Lung (tissue), 12 donors: Measurements from ENCODE around the gene FBXO9. TPM values are rescaled to one million over a fixed set of nuclear protein-coding genes. Genes with fewer than 3 reads are reported as not detected.

Source experiments
- ATAC-seq: fragments of 200-7000 bp; cut with Tn5 transposase; one replicate; pipeline ENCODE4 v1.9.1; 2020; ENCODE audit warnings: moderate number of reproducible peaks; ENCODE audit not compliant: insufficient read depth, low FRiP score
- DNase-seq, 3 donors: peaks; one replicate each; pipeline ENCODE4 v3.0.0-alpha.2; 2013 to 2017
- H3K27ac ChIP-seq, 2 donors: one replicate each; pipeline ENCODE4 v1.5.1; 2013; ENCODE audit warnings: mild to moderate bottlenecking in 2 of 2, moderate library complexity in 2 of 2, control low read depth in 1 of 2, inconsistent platforms in 1 of 2, low read depth in 1 of 2, low read length in 1 of 2
- H3K27me3 ChIP-seq, 3 donors: one replicate each; pipeline ENCODE4 v1.5.1; 2013; ENCODE audit warnings: low read length in 2 of 3; ENCODE audit not compliant: control insufficient read depth in 3 of 3, insufficient read depth in 3 of 3
- H3K36me3 ChIP-seq, 4 donors: one replicate each; pipeline ENCODE4 v1.5.1; 2013; ENCODE audit warnings: low read length in 4 of 4, mild to moderate bottlenecking in 1 of 4, moderate library complexity in 1 of 4; ENCODE audit not compliant: control insufficient read depth in 4 of 4, insufficient read depth in 4 of 4
- H3K4me1 ChIP-seq, 5 donors: one replicate each; pipeline ENCODE4 v1.5.1; 2013; ENCODE audit warnings: low read length in 5 of 5, mild to moderate bottlenecking in 2 of 5, moderate library complexity in 1 of 5; ENCODE audit not compliant: control insufficient read depth in 5 of 5, insufficient read depth in 5 of 5
- H3K4me3 ChIP-seq: one replicate; pipeline ENCODE4 v1.5.1; 2013; ENCODE audit warnings: mild to moderate bottlenecking, control low read depth, moderate library complexity
- H3K9ac ChIP-seq, 2 donors: one replicate each; pipeline ENCODE4 v1.5.1; 2013; ENCODE audit warnings: low read length in 2 of 2, control low read depth in 1 of 2; ENCODE audit not compliant: insufficient read depth in 1 of 2
- H3K9me3 ChIP-seq, 4 donors: one replicate each; pipeline ENCODE4 v1.5.1; 2013; ENCODE audit warnings: low read length in 3 of 4, mild to moderate bottlenecking in 1 of 4, moderate library complexity in 1 of 4; ENCODE audit not compliant: control insufficient read depth in 4 of 4, insufficient read depth in 3 of 4
- WGBS, 2 donors: extraction: QIAGEN DNeasy Blood & Tissue Kit; methylation state at CpG; one replicate each; pipeline ENCODE4 v1.1.7; 2013; 5-methylcytosine and 5-hydroxymethylcytosine counted together
- polyA plus RNA-seq, 2 donors: library from polyadenylated mRNA; stranded (reverse); fragments of 200-250 nt; gene quantifications; one replicate each; pipeline ENCODE4 v1.2.1, GENCODE V29; 2013
- total RNA-seq, 2 donors: library from RNA; depleted of rRNA in 1 of 2; stranded (reverse); fragments of >200 nt in 1 of 2; gene quantifications; one replicate each; pipeline ENCODE4 v1.2.1, GENCODE V29; 2014 to 2021
- TF ChIP-seq, protein P1 (sequence below): IDR thresholded peaks from 2 replicates; pipeline ENCODE4 v1.5.1; 2012; ENCODE audit warnings: mild to moderate bottlenecking; ENCODE audit errors: control extremely low read depth, extremely low read depth
- donor health status: control.
- donor health status: control.
- donor health status: Bipolar disorder and iron deficiency.
- donor health status: healthy.
- donor health status: DM: yes; HTN: yes; CAD: no.

The FBXO9 gene
- total and polyA plus RNA-seq, 4 donors = 26.0 to 117 (median 70.7) TPM

DNA sequence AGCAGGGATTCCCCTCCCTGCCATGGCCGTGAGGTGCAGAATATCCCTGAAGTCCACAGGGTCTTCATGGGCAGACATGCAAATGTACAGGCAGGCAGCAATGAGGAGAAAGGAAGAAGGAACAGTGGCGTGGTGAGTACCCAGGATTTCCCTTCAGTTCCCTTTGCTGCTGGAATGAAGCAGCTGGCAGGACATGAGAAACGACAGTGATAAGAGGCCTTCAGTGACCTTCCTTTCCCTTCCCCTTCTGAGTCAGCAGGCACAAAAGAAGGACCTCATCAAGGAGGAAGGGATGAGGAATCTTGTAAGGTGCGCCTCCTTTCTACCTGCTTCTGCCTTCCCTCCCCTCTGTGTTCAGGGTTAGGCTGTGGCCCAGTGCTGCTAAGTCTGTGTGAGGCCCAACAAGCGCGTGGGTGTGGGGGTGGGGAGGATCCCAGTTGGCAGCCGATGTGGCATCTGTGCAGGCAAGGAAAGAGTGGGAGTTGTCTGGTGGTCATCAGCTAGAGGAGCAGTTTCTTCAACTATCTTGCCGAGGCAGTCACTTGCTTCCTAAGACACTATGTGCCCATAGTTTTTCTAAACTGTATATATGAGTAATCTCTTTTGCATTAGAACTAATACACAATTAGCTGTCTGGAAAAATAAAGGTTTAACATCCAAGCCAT lies 29.5 kb upstream of the FBXO9 start:
- H3K9me3 ChIP-seq = no peaks in the 10 kb centered on the region
- peaks cover 4 to 26% (median 25%) of the 10 kb centered on the region in 4 donors for H3K36me3 ChIP-seq
- WGBS, 2 donors = 82 to 87% methylated on average over 8 of the region's 8 CpGs
- H3K4me3 ChIP-seq = no peak overlapping the region
- no peak overlapping the region for H3K9ac ChIP-seq
- DNase-seq = no peak
- TF ChIP-seq, protein P1, sequence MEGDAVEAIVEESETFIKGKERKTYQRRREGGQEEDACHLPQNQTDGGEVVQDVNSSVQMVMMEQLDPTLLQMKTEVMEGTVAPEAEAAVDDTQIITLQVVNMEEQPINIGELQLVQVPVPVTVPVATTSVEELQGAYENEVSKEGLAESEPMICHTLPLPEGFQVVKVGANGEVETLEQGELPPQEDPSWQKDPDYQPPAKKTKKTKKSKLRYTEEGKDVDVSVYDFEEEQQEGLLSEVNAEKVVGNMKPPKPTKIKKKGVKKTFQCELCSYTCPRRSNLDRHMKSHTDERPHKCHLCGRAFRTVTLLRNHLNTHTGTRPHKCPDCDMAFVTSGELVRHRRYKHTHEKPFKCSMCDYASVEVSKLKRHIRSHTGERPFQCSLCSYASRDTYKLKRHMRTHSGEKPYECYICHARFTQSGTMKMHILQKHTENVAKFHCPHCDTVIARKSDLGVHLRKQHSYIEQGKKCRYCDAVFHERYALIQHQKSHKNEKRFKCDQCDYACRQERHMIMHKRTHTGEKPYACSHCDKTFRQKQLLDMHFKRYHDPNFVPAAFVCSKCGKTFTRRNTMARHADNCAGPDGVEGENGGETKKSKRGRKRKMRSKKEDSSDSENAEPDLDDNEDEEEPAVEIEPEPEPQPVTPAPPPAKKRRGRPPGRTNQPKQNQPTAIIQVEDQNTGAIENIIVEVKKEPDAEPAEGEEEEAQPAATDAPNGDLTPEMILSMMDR = no peak
- peak overlapping the region; percentile 4 to 10 for H3K27ac ChIP-seq
- ATAC-seq = no peak
- H3K27me3 ChIP-seq = no peaks in the 10 kb centered on the region
- H3K4me1 ChIP-seq = peaks cover 0 to 19% (median 9%) of the 10 kb centered on the region in 5 donors

DNA sequence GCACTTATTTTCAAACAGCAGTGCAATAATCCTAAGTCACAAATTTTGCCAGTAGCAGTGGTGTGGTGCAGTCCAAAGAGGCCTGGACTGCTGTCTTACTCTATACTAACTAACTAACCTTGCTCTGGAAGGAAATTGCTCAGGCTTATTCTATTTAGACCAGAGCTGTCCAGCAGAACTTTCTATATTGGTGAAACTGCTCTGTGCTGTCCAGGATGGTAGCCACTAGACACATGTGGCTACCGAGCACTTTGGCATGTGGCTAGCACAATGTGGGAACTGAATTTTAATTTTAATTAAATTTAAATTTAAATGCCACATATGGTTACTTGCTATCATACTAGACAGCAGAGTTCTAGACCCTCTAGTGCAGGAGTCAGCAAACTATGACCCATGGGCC lies 27.1 kb upstream of the FBXO9 start:
- Histone ChIP-seq H3K36me3 (peaks cover 6 to 28% (median 19%) of the 10 kb centered on the region in 4 donors), H3K4me3 (no peak overlapping the region), H3K9ac (no peak overlapping the region), H3K9me3 (no peaks in the 10 kb centered on the region), H3K4me1 (peaks cover 0 to 20% (median 8%) of the 10 kb centered on the region in 5 donors), H3K27ac (no peak overlapping the region), H3K27me3 (no peaks in the 10 kb centered on the region)
- TF ChIP-seq, protein P1 = no peak
- no peak for ATAC-seq
- no peak for DNase-seq
- 32 to 42% methylated on average over 1 of the region's 1 CpG for WGBS, 2 donors

DNA sequence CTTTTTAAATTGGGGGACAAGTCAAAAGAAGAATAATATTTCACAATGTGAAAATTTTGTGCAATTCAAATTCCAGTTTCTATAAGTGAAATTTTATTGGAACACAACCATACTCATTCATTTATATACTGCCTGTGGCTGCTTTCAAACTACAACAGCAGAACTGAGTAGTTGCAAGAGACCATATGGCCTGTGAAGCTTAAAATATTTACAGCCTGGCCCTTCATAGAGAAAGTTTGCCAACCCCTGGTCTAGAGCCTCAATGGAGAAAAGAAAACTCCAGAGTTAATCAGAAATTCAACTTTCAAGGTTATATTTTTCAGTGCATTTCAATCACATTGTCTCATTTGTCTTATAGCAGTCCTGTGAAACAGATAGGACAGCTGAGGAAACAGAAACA lies 26.6 kb upstream of the FBXO9 start:
- TF ChIP-seq, protein P1 = no peak
- Histone ChIP-seq H3K4me1 (peaks cover 0 to 23% (median 6%) of the 10 kb centered on the region in 5 donors), H3K4me3 (no peak overlapping the region), H3K9ac (no peak overlapping the region), H3K27ac (no peak overlapping the region), H3K9me3 (no peaks in the 10 kb centered on the region), H3K27me3 (no peaks in the 10 kb centered on the region), H3K36me3 (peaks cover 6 to 27% (median 18%) of the 10 kb centered on the region in 4 donors)
- DNase-seq (no peak), ATAC-seq (no peak)

DNA sequence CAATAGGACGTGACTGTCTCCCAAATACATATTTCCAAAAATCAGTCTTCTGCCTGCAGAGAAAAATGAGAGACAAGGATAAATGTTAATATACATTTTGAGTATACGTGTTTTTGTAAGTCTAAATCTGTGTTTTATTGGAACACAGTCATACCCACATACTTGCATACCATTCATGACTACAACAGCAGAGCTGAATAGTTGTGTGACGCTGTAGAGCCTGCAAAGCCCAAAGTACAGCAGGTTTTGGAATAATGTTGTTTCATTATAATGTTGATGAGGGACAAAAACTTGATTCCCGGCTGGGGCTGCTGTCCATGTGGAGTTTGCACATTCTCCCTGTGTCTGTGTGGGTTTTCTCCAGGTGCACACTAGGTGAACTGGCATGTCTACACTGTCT lies 23.8 kb upstream of the FBXO9 start:
- Histone ChIP-seq H3K4me3 (no peak overlapping the region), H3K27ac (no peak overlapping the region), H3K4me1 (peaks cover 0 to 18% (median 0%) of the 10 kb centered on the region in 5 donors), H3K36me3 (peaks cover 6 to 18% (median 14%) of the 10 kb centered on the region in 4 donors), H3K9ac (no peak overlapping the region), H3K27me3 (no peaks in the 10 kb centered on the region), H3K9me3 (no peaks in the 10 kb centered on the region)
- no peak for ATAC-seq
- WGBS, 2 donors = 93 to 96% methylated on average over 4 of the region's 4 CpGs
- TF ChIP-seq, protein P1 = no peak
- no peak for DNase-seq
